OCI-LY3 (cell line): Measurements from ENCODE around the gene DTD1.

Experiments used
- H2AFZ ChIP-seq: fragments of 200-600, 300-600 bp; shearing (Covaris generic); 2 replicates; pipeline ENCODE4 v1.6.0; 2014; ENCODE audit warnings: antibody characterized with exemption, low read depth, low read length
- H3K27ac ChIP-seq: fragments of 200-600, 300-600 bp; sonication (generic); 2 replicates; pipeline ENCODE4 v1.5.1; 2014; ENCODE audit warnings: mild to moderate bottlenecking, low read length, moderate library complexity, mixed read lengths
- H3K27me3 ChIP-seq: fragments of 200-600, 300-600 bp; sonication (generic); 2 replicates; pipeline ENCODE4 v1.6.1; 2014; ENCODE audit warnings: low read depth, low read length, mixed read lengths
- H3K36me3 ChIP-seq: fragments of 200-600, 300-600 bp; sonication (generic); replicated peaks from 2 replicates; pipeline ENCODE3; 2014; ENCODE audit warnings: low read depth, low read length, mixed read lengths
- H3K4me1 ChIP-seq: fragments of 300-600, 200-600 bp; sonication (generic); 2 replicates; pipeline ENCODE4 v1.6.1; 2014; ENCODE audit warnings: low read length, mixed read lengths
- H3K4me2 ChIP-seq: fragments of 200-600, 300-600 bp; sonication (generic); 2 replicates; pipeline ENCODE4 v1.6.1; 2014; ENCODE audit warnings: low read length, mixed read lengths
- H3K4me3 ChIP-seq: fragments of 300-600, 200-600 bp; sonication (generic); 2 replicates; pipeline ENCODE4 v1.5.1; 2014; ENCODE audit warnings: antibody characterized with exemption, mild to moderate bottlenecking, low read length, moderate library complexity
- H3K79me2 ChIP-seq: fragments of 300-600, 200-600 bp; shearing (Covaris generic); 2 replicates; pipeline ENCODE4 v1.6.1; 2014; ENCODE audit warnings: mild to moderate bottlenecking, low read length, mixed read lengths
- H3K9ac ChIP-seq: fragments of 300-600, 200-600 bp; shearing (Covaris generic); 2 replicates; pipeline ENCODE4 v1.6.0; 2014; ENCODE audit warnings: mild to moderate bottlenecking, low read length, moderate library complexity
- H3K9me3 ChIP-seq: fragments of 200-600, 300-600 bp; shearing (Covaris generic); 2 replicates; pipeline ENCODE4 v1.6.1; 2014; ENCODE audit warnings: low read length, mixed read lengths; ENCODE audit not compliant: insufficient read depth
- H4K20me1 ChIP-seq: fragments of 200-600, 300-600 bp; sonication (generic); 2 replicates; pipeline ENCODE4 v1.6.1; 2016; ENCODE audit warnings: low read length, mixed read lengths; ENCODE audit not compliant: insufficient read depth
- EZH2phosphoT487 ChIP-seq: fragments of 200-600 bp; shearing (Covaris generic); IDR thresholded peaks from 2 replicates; pipeline ENCODE4 v1.6.1; 2018; ENCODE audit warnings: antibody characterized with exemption, mixed run types, low read depth
- TF ChIP-seq, protein P1 (sequence below): fragments of 200-600, 300-600 bp; sonication (generic); IDR thresholded peaks from 2 replicates; pipeline ENCODE4 v1.5.1; 2014; ENCODE audit warnings: antibody characterized with exemption, low read length, low read depth

The DTD1 gene

DNA sequence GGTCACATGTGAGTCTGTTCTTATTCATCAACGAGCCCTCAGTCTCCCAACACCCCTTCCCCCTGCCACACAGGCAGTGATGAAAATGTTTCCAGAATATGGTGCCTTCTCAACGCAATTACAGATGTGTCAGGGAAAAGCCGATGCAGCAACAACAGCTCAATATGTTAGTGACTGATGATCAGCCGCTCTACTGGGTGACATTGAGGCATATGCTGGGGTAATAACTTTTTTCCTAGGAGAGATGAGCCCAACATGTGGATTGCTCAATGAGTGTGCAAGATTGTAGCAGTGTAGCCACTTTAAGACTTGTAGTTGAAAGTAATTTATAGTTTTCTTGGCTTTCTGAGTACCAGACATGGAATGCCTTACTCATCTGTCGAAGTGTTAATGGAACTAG lies 49.4 kb downstream of the DTD1 start:
- no peak overlapping the region for H3K4me3 ChIP-seq
- H3K27me3 ChIP-seq: no peaks in the 10 kb centered on the region
- H3K79me2 ChIP-seq: no peaks in the 10 kb centered on the region
- no peak overlapping the region for H3K4me2 ChIP-seq
- H3K9ac ChIP-seq: no peak overlapping the region
- no peaks in the 10 kb centered on the region for H3K36me3 ChIP-seq
- H2AFZ ChIP-seq: no peak overlapping the region
- H3K4me1 ChIP-seq: no peaks in the 10 kb centered on the region
- H3K9me3 ChIP-seq: no peaks in the 10 kb centered on the region
- no peaks in the 10 kb centered on the region for H4K20me1 ChIP-seq
- H3K27ac ChIP-seq: no peak overlapping the region
- TF ChIP-seq EZH2phosphoT487: no peak
- TF ChIP-seq, protein P1, sequence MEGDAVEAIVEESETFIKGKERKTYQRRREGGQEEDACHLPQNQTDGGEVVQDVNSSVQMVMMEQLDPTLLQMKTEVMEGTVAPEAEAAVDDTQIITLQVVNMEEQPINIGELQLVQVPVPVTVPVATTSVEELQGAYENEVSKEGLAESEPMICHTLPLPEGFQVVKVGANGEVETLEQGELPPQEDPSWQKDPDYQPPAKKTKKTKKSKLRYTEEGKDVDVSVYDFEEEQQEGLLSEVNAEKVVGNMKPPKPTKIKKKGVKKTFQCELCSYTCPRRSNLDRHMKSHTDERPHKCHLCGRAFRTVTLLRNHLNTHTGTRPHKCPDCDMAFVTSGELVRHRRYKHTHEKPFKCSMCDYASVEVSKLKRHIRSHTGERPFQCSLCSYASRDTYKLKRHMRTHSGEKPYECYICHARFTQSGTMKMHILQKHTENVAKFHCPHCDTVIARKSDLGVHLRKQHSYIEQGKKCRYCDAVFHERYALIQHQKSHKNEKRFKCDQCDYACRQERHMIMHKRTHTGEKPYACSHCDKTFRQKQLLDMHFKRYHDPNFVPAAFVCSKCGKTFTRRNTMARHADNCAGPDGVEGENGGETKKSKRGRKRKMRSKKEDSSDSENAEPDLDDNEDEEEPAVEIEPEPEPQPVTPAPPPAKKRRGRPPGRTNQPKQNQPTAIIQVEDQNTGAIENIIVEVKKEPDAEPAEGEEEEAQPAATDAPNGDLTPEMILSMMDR: no peak

DNA sequence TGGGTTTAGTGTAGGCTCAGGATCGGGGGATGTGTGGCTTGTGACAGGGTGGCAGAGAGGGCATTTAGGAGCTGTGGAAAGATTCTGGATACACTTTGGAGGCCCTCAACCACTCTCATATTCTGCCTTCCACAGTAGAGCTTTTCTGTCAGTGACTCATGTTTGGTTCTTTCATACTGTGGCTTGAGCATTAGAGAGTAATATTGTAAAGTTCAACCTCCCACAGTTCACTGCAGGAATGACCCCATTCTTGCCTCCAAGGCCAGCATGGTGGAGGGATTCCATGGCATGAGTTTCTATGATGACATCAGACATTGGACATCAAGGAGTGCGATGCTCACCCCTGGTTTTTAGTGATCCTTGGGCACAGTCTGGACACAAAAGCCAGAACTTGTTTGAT lies 50.9 kb downstream of the DTD1 start:
- Histone ChIP-seq H3K27ac (no peak overlapping the region), H3K79me2 (no peaks in the 10 kb centered on the region), H3K36me3 (no peaks in the 10 kb centered on the region), H4K20me1 (no peaks in the 10 kb centered on the region), H3K9ac (no peak overlapping the region), H3K4me3 (no peak overlapping the region), H2AFZ (no peak overlapping the region), H3K4me2 (no peak overlapping the region), H3K9me3 (no peaks in the 10 kb centered on the region), H3K4me1 (no peaks in the 10 kb centered on the region), H3K27me3 (no peaks in the 10 kb centered on the region)
- no peak for TF ChIP-seq EZH2phosphoT487
- TF ChIP-seq, protein P1: no peak

DNA sequence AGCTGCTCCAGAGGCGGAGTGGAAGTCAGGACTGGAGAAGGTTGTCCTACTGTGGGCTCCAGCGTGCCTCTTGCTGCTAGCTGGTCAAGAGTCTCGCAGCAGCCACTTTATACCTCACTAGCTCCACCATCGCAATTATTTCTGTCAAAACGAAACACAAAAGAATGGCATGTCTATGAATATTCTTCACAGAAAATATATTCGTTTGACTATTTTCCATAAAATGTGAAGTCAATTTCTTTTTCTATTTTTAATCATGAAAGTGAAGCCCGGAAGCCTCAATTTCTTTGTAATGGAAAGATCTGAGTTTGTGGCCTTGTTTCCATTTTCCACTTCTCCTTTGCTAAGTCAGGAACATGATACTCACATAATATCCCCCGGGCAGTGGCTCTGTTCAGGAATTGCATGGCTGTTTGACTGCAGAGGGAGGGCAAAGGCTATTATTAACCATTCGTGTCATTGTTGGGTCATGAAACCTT lies 51.7 kb downstream of the DTD1 start:
- Histone ChIP-seq H3K36me3 (no peaks in the 10 kb centered on the region), H3K9me3 (no peaks in the 10 kb centered on the region)
- TF ChIP-seq EZH2phosphoT487: no peak
- TF ChIP-seq, protein P1: no peak

DNA sequence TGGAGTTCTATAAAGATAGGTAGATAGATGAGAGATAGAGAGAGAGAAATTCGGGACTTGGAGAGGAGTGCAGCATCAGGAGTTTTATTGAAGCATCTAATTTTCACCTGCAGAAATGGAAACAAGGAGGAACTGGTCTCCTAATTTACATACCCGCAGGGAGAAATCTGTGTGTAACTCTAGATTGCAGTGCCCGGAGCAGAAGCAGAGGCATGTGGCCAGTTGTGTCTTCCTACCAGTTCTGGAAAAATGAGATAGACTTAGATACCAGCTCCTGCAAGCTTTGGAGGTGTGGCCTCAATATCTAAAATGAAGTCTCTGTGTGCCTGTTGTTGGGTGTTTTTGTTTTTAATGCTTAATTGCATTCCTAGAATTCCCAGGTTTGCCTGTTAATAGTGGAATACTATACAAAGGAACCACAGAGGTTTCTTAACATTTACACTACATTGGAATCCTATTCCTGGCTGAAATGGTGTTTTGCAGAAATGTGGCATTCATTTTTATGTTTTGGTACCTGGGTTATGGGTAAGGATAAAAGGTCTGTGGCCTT lies 57.4 kb downstream of the DTD1 start:
- Histone ChIP-seq H4K20me1 (0 out of 2 replicates have a peak, but pooled peaks cover 3% of the 10 kb centered on the region), H3K4me1 (peaks cover 10% of the 10 kb centered on the region), H3K79me2 (no peaks in the 10 kb centered on the region), H3K9me3 (no peaks in the 10 kb centered on the region), H3K9ac (no peak overlapping the region), H3K27ac (no peak overlapping the region), H3K4me2 (peak overlapping the region; percentile 45), H3K4me3 (no peak overlapping the region), H3K36me3 (no peaks in the 10 kb centered on the region), H3K27me3 (no peaks in the 10 kb centered on the region), H2AFZ (no peak overlapping the region)
- no peak for TF ChIP-seq EZH2phosphoT487
- TF ChIP-seq, protein P1: no peak

More for the DNA sequence above, 51.7 kb downstream of the DTD1 start:
- no peaks in the 10 kb centered on the region for H3K79me2 ChIP-seq
- no peak overlapping the region for H3K4me3 ChIP-seq
- H2AFZ ChIP-seq: no peak overlapping the region
- no peak overlapping the region for H3K4me2 ChIP-seq
- H4K20me1 ChIP-seq: no peaks in the 10 kb centered on the region
- no peaks in the 10 kb centered on the region; the same call in 1 of the 2 replicates for H3K4me1 ChIP-seq
- H3K9ac ChIP-seq: no peak overlapping the region
- no peak overlapping the region for H3K27ac ChIP-seq
- no peaks in the 10 kb centered on the region for H3K27me3 ChIP-seq
